Tibial artery (tissue), 4 donors: ENCODE data around the gene TRIM63.
"Not testable (repeated sequence)": the region's sequence is repeated elsewhere in the genome, so short reads cannot be mapped to it uniquely, and the experiment has no call there.

Experiments used
- DNase-seq, 2 donors: peaks; one replicate each; pipeline ENCODE4 v3.0.0-alpha.2; 2019
- H3K27ac ChIP-seq, 2 donors: fragments of 200-600 bp; sonication (generic) in 1 of 2; 1 replicate in 1 of 2; 2 replicates in 1 of 2; pipeline ENCODE4 v1.5.1; 2018 to 2019; ENCODE audit warnings: mild to moderate bottlenecking in 1 of 2
- H3K27me3 ChIP-seq, 2 donors: fragments of 200-600 bp; sonication (generic) in 1 of 2; one replicate each; pipeline versions ENCODE4 v1.5.1 to v1.6.0; 2016 to 2019
- H3K36me3 ChIP-seq, 3 donors: fragments of 200-600 bp; sonication (generic) in 2 of 3; one replicate each; pipeline ENCODE4 v1.5.1; 2016 to 2019; ENCODE audit warnings: mild to moderate bottlenecking in 2 of 3
- H3K4me1 ChIP-seq, 4 donors: fragments of 200-600 bp; sonication (generic) in 2 of 4; 1 replicate in 3 of 4; 2 replicates in 1 of 4; pipeline ENCODE4 v1.5.1; 2016 to 2019
- H3K4me3 ChIP-seq, 2 donors: fragments of 200-600 bp; sonication (generic) in 1 of 2; 1 replicate in 1 of 2; 2 replicates in 1 of 2; pipeline ENCODE4 v1.5.1; 2018 to 2019; ENCODE audit warnings: mild to moderate bottlenecking in 2 of 2
- H3K9me3 ChIP-seq, 3 donors: fragments of 200-600 bp; sonication (generic) in 1 of 3; one replicate each; pipeline ENCODE4 v1.5.1; 2016 to 2019
- intact Hi-C: fragments of 100-400 bp; cut with DNase I; formaldehyde crosslinking; loops from one replicate; pipeline ENCODE4 v1.15.0; 2023; ENCODE audit warnings: low total_unique reads
- TF ChIP-seq, protein P1 (sequence below), 2 experiments: fragments of 200-600 bp in 1 of 2; fragments of 450-650 bp in 1 of 2; IDR thresholded peaks; one replicate each; pipeline ENCODE4 v1.5.1; 2017 to 2019; ENCODE audit warnings: antibody characterized with exemption in 2 of 2, mild to moderate bottlenecking in 1 of 2, moderate library complexity in 1 of 2

Gene TRIM63

DNA sequence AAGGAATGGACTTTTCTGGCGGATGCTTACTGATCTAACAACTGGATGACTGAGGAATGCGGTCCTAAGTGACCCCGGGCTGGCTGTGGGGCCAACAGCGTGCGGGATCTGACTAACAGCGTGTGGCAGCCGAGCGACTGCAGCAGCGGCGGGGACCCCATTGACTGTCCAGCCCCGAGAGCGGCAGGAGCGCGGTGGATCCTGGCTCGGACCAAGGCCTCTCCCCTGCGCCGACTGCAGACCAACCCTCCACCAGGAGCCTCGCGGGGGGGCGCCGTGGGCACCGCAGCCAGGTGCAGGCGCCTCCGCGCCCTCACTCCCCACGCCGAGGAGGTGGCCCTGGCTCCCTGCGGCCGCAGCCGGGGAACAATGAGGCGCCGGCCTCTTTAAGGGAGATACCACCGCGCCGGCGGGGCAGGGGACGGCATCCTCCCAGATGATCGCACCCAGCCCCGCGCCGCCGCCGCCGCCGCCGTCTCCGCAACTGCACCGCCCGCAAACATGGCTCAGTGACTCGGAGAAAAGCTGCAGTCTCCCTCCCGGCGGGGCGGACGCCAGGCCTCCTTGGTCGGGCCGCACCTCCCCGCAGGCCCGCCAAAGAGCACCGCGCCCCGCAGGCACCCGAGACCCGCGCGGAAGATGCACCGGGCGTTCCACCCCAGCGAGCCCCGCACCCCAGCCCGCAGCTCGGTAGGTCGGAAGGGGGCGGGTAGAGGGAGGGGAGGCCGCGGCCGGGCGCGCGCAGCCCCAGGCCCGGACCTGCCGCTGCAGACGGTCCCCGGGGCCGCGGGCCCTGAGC, 43.5 kb upstream of the TRIM63 start:
- intact Hi-C loops, result loop anchor here (5.0 kb wide), 1 partner anchor 51 kb away; no protein-coding TSS in a partner anchor
- TF ChIP-seq, protein P1, sequence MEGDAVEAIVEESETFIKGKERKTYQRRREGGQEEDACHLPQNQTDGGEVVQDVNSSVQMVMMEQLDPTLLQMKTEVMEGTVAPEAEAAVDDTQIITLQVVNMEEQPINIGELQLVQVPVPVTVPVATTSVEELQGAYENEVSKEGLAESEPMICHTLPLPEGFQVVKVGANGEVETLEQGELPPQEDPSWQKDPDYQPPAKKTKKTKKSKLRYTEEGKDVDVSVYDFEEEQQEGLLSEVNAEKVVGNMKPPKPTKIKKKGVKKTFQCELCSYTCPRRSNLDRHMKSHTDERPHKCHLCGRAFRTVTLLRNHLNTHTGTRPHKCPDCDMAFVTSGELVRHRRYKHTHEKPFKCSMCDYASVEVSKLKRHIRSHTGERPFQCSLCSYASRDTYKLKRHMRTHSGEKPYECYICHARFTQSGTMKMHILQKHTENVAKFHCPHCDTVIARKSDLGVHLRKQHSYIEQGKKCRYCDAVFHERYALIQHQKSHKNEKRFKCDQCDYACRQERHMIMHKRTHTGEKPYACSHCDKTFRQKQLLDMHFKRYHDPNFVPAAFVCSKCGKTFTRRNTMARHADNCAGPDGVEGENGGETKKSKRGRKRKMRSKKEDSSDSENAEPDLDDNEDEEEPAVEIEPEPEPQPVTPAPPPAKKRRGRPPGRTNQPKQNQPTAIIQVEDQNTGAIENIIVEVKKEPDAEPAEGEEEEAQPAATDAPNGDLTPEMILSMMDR (IDR thresholded peaks at IDR 0.05), result no peak

DNA sequence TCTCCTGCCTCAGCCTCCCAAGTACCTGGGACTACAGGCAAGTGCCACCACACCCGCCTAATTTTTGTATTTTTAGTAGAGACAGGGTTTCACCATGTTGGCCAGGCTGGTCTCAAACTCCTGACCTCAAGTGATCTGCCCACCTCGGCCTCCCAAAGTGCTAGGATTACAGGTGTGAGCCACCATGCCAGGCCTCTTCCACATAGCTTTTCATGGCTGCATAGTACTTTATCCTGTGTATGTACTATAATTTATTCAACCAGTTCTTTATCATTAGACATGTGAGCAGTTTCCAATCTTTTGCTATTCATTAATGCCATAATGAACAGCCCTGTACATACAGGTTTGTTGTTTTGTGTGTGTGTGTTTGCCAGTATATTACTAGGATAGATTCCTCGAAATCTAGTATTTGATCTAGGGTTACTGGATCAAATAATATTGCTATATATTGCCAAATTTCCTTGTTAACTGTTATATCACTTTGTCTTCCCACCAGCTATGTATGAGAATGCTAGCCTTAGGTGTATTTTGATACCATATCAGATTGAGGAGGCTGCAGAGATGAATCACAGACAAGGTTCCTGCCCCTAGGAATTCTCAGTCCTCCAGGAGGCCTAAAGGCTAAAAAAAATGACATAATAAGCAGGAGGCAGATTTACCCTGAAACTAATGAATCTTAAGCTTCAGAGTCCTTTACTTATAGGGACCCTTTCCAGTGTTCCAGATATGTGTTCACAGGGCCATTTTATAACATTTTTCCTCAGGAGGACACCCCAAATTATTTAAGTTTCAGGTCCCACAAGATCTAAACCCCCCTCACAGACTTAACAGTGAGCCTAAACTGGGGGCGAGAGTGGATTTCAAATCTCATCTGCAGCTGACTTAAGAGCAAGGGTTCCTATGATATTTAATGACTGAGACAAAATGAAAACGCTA, 42.1 kb upstream of the TRIM63 start:
- DNase-seq, result peak in 1 of 2 donors; percentile 2

More for the DNA sequence above, 43.5 kb upstream of the TRIM63 start:
- H3K9me3 ChIP-seq, result no peaks in the 10 kb centered on the region
- H3K4me1 ChIP-seq, result peaks cover 0 to 24% (median 14%) of the 10 kb centered on the region in 4 donors
- DNase-seq, result peak; percentile 58 to 77
- H3K27ac ChIP-seq, result peak overlapping the region; percentile 91 to 92
- H3K27me3 ChIP-seq, result no peaks in the 10 kb centered on the region
- H3K36me3 ChIP-seq, result peaks cover 0 to 15% (median 7%) of the 10 kb centered on the region in 3 donors
- H3K4me3 ChIP-seq, result peak overlapping the region; percentile 75 to 93

DNA sequence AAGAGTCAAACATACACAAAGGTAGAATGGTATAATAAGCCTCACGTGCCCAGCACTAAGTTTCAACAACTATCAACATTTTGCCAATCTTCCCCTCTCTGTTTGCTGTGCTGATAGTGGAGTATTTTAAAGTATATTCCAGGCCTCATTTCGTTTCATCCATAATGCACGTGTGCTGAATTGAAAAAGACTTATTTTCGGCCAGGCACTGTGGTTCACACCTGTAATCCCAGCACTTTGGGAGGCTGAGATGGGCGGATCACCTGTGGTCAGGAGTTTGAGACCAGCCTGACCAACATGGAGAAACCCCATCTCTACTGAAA, 37.8 kb upstream of the TRIM63 start:
- not testable (repeated sequence) for H3K9me3 ChIP-seq, H3K4me3 ChIP-seq, DNase-seq, H3K27ac ChIP-seq, H3K27me3 ChIP-seq, H3K36me3 ChIP-seq, H3K4me1 ChIP-seq
- intact Hi-C loops, result loop anchor here (10.0 kb wide), 1 partner anchor 220 kb away; no protein-coding TSS in a partner anchor

More for the DNA sequence above, 42.1 kb upstream of the TRIM63 start:
- Histone ChIP-seq H3K27me3 (no peaks in the 10 kb centered on the region), H3K4me1 (peaks cover 0 to 19% (median 14%) of the 10 kb centered on the region in 4 donors), H3K4me3 (no peak overlapping the region), H3K9me3 (no peaks in the 10 kb centered on the region), H3K27ac (no peak overlapping the region), H3K36me3 (peaks cover 0 to 4% (median 4%) of the 10 kb centered on the region in 3 donors)
- intact Hi-C loops, result loop anchor here (5.0 to 10.0 kb wide), 2 partner anchors 53 to 215 kb away; no protein-coding TSS in a partner anchor
- TF ChIP-seq, protein P1 (IDR thresholded peaks at IDR 0.05), result no peak

DNA sequence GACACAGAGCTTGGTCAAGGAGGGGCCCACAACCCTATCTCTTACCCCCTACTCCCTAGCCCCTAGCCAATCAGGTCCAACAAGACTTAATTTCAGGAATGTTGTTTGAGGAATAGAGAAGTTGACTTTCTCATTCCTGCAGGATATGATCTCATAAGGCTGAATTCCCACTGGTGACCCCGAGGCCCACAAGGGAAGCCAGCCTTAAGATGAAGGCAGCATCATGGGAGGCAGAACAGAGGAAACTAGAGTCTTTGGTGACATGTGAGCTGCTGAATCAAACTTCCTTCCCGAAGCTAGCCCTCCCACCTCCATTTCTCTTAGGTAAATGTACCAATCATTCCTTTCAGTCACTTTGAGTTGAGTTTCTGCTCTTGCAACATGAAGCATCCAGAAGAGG, 35.1 kb upstream of the TRIM63 start:
- no peak overlapping the region for H3K4me3 ChIP-seq
- intact Hi-C loops, result loop anchor here (5.0 to 10.0 kb wide), 2 partner anchors 45 to 222 kb away; no protein-coding TSS in a partner anchor
- no peaks in the 10 kb centered on the region for H3K9me3 ChIP-seq
- TF ChIP-seq, protein P1 (IDR thresholded peaks at IDR 0.05), result no peak
- H3K36me3 ChIP-seq, result no peaks in the 10 kb centered on the region
- H3K4me1 ChIP-seq, result no peaks in the 10 kb centered on the region
- H3K27me3 ChIP-seq, result peaks cover 0 to 16% of the 10 kb centered on the region in 2 donors
- DNase-seq, result peak in 1 of 2 donors; percentile 4
- no peak overlapping the region for H3K27ac ChIP-seq

DNA sequence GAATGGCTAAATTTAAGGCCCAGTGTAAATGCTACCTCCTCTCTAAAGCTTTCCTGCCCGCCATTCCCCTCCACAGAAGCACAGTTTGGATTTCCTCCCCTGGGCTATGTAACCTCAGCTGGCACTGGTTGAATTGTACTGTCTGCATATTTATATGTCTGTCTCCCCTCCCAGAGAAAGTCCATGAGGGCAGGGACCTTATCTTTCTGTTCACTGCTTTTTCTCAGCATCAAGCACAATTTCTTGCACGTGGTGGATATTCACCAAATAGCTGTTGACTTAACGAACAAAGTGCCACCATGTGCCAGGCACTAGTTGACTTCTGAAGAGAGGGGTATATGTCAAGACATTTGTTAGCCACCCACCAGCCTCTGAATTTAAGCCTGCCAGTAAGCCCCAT, 34.7 kb upstream of the TRIM63 start:
- Histone ChIP-seq H3K4me3 (no peak overlapping the region), H3K4me1 (no peaks in the 10 kb centered on the region), H3K9me3 (no peaks in the 10 kb centered on the region), H3K27me3 (peaks cover 0 to 16% of the 10 kb centered on the region in 2 donors), H3K27ac (no peak overlapping the region), H3K36me3 (no peaks in the 10 kb centered on the region)
- intact Hi-C loops, result loop anchor here (5.0 to 10.0 kb wide), 2 partner anchors 45 to 223 kb away; no protein-coding TSS in a partner anchor
- TF ChIP-seq, protein P1 (IDR thresholded peaks at IDR 0.05), result no peak
- no peak for DNase-seq

DNA sequence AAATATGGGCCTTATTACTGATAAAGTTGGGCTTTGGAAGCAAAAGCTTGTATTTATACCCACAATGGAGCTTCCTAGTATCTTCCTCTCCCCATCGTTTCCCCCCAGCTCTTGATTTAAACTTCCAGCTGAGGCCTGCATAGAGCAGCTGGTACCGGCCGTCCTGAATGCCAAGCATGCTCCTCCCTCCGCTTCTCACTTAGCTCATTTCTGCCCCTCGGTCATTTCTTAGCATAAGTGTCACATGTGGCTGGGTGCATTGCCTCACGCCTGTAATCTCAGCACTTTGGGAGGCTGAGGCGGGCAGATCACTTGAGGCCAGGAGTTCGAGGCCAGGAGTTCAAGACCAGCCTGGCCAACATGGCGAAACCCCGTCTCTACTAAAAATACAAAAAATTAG, 32.8 kb upstream of the TRIM63 start:
- not testable (repeated sequence) for H3K9me3 ChIP-seq, H3K36me3 ChIP-seq, H3K4me3 ChIP-seq, H3K4me1 ChIP-seq, H3K27ac ChIP-seq
- H3K27me3 ChIP-seq, result peaks cover 0 to 17% of the 10 kb centered on the region in 2 donors
- peak in 1 of 2 donors; percentile 12 for DNase-seq
- intact Hi-C loops, result loop anchor here (5.0 to 10.0 kb wide), 2 partner anchors 47 to 225 kb away; no protein-coding TSS in a partner anchor
